ENCODE data around the gene NSMCE1. TPM values are rescaled to one million over a fixed set of nuclear protein-coding genes. Genes with fewer than 3 reads are reported as not detected.

Gene NSMCE1
- total RNA-seq, 1 donor from 2014 or later: 25.8 TPM

DNA sequence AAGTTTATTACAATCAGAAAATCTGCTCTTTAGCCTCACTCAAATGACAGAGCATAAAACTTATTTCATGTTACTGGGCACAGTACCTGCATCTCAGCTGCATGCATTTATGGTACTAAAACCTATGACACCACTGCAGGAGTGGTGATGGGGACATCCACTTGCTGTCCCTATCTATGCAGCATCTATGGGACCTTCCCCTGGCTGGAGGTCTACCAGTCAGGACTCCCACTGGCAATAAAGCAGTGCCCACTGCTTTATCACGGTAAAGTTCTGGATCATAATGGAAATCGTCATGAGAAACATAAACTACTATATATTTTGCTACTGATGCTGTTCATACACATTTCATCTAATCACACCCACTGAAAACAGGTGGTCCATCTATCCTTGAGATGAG, 26.2 kb downstream of the NSMCE1 start:
- no peaks in the 10 kb centered on the region for H3K27me3 Mint-ChIP-seq (ENCODE audit: low read depth)
- no peaks in the 10 kb centered on the region for H3K36me3 Mint-ChIP-seq
- H3K4me3 Mint-ChIP-seq: no peak overlapping the region
- H3K27ac Mint-ChIP-seq: no peak overlapping the region
- DNase-seq (ENCODE audit: low spot score in 2 of 2, unreplicated experiment in 2 of 2): no peak
- no peak for TF ChIP-seq CTCF (IDR thresholded peaks at IDR 0.05; ENCODE audit: unreplicated experiment)
- peaks cover 32% of the 10 kb centered on the region for H3K4me1 Mint-ChIP-seq
- H3K9me3 Mint-ChIP-seq: no peaks in the 10 kb centered on the region

DNA sequence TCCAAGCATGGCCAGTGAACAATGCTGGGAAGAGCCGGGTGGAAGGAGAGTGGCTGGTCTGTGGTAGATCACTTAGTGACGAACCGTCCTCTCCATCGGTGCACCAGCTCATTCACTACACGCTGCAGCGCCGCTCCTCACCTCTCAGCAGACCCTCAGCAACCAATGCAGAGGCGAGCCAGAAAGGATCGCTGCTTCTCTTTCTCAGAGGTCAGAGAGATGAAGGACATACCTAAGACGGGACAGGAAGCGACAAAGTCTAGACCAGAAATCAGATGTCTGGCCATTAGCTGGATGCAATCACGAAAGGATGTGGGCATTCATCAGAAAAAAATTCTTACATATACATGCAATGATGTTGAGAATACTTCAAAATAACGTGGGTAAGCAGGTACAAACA, 26.9 kb downstream of the NSMCE1 start:
- Mint-ChIP-seq H3K4me1 (peaks cover 39% of the 10 kb centered on the region), H3K27ac (no peak overlapping the region)
- DNase-seq (ENCODE audit: low spot score in 2 of 2, unreplicated experiment in 2 of 2): no peak

DNA sequence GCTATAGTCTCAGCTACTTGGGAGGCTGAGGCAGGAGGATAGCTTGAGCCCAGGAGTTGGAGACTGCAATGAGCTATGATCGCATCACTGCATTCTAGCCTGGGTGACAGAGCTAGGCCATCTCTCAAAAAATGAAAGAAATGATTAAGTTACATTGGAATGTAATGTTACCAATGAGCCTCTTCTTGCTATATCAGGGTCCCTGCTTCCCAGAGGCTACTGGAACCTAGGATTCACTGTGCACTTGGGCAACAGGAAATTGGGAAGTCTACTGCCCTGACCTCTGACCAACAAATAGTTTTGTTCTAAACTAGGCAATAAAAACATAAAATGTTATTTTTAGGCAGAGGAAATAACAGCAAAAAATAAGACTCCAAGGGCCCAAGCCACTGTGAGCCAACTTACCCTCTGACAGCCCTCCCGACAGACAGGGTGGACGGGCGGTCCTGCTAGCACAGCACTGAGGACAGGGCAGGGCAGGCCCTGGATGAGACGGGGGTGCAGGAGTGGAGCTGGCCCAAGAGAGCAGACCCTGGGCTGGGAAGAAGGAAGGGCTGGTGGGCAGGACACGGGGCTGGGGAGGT, 27.5 kb downstream of the NSMCE1 start:
- TF ChIP-seq CTCF (IDR thresholded peaks at IDR 0.05; ENCODE audit: unreplicated experiment): no peak
- peaks cover 40% of the 10 kb centered on the region for H3K4me1 Mint-ChIP-seq
- no peak for DNase-seq (ENCODE audit: low spot score in 2 of 2, unreplicated experiment in 2 of 2)

More for the DNA sequence above, 26.9 kb downstream of the NSMCE1 start:
- H3K9me3 Mint-ChIP-seq: no peaks in the 10 kb centered on the region
- H3K36me3 Mint-ChIP-seq: no peaks in the 10 kb centered on the region
- no peak overlapping the region for H3K4me3 Mint-ChIP-seq
- no peak for TF ChIP-seq CTCF (IDR thresholded peaks at IDR 0.05; ENCODE audit: unreplicated experiment)
- no peaks in the 10 kb centered on the region for H3K27me3 Mint-ChIP-seq (ENCODE audit: low read depth)

DNA sequence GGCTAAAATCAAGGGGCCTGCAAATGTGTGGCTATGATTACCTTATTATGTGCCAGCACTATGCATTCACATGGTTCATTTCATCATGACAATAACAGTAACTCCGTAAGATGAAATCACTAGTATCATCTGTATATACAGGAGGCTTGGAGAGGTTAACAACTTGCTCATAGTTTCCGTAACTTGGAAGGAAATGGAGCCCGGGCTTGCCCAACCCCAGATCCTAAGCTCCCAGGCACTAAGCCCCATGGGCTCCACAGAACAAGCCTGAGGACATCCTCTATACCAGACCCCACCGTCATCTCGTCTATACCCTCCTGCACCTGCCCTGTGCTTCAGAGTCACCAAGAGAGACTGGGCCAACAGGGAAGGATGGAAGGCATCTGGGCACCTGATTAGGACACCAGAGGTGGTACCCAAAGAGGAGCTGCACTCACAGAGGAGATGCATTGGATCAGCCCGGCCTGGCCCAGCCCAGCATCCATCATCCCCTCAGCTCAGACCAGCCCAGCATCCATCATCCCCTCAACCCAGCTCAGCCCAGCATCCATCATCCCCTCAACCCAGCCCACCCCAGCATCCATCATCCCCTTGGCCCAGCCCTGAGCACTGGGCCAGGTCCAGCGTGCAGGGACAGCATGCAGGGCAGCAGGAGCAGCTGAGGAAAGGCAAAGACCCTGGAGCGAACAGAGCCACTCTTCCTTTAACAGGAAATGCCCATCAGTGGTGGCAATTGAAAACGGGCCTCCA, 28.5 kb downstream of the NSMCE1 start:
- H3K4me1 Mint-ChIP-seq: peaks cover 42% of the 10 kb centered on the region
- no peak overlapping the region for H3K4me3 Mint-ChIP-seq
- H3K9me3 Mint-ChIP-seq: no peaks in the 10 kb centered on the region
- no peaks in the 10 kb centered on the region for H3K36me3 Mint-ChIP-seq
- no peak for TF ChIP-seq CTCF (IDR thresholded peaks at IDR 0.05; ENCODE audit: unreplicated experiment)
- no peaks in the 10 kb centered on the region for H3K27me3 Mint-ChIP-seq (ENCODE audit: low read depth)
- no peak for DNase-seq (ENCODE audit: low spot score in 2 of 2, unreplicated experiment in 2 of 2)
- H3K27ac Mint-ChIP-seq: no peak overlapping the region

More for the DNA sequence above, 27.5 kb downstream of the NSMCE1 start:
- no peaks in the 10 kb centered on the region for H3K36me3 Mint-ChIP-seq
- H3K27ac Mint-ChIP-seq: no peak overlapping the region
- H3K4me3 Mint-ChIP-seq: no peak overlapping the region
- H3K27me3 Mint-ChIP-seq (ENCODE audit: low read depth): no peaks in the 10 kb centered on the region
- no peaks in the 10 kb centered on the region for H3K9me3 Mint-ChIP-seq

DNA sequence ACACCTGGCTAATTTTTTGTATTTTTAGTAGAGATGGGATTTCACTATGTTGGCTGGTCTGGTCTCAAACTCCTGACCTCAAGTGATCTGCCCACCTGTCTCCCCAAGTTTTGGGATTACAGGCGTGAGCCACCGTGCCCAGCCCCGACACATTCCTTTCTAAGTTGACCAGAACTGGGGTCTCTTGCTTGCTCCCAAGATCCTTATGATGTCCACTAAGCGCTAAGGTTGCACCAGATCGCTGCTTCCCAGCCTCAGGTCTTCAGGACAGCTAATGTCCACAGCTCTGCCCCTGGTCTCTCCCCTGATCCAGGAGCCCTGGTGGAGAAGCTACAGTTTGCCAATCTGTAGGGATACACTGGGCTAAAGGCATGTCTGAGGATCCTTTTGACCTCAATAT, 29.5 kb downstream of the NSMCE1 start:
- Mint-ChIP-seq H3K36me3 (no peaks in the 10 kb centered on the region), H3K27ac (no peak overlapping the region), H3K4me3 (no peak overlapping the region), H3K27me3 (ENCODE audit: low read depth) (no peaks in the 10 kb centered on the region), H3K4me1 (peaks cover 44% of the 10 kb centered on the region), H3K9me3 (no peaks in the 10 kb centered on the region)
- DNase-seq (ENCODE audit: low spot score in 2 of 2, unreplicated experiment in 2 of 2): no peak
- no peak for TF ChIP-seq CTCF (IDR thresholded peaks at IDR 0.05; ENCODE audit: unreplicated experiment)

Measured in mesothelial cell of epicardium (in vitro differentiated cells).